GM23248 (cell line): ENCODE data around the gene GPS1.

ENCODE experiments used
- EZH2 ChIP-seq: fragments of 200-600 bp; sonication (generic); IDR thresholded peaks from 2 replicates; pipeline ENCODE4 v1.6.1; 2018; ENCODE audit warnings: antibody characterized with exemption, mild to moderate bottlenecking; ENCODE audit not compliant: insufficient read depth, poor library complexity, severe bottlenecking
- EZH2phosphoT487 ChIP-seq: fragments of 200-600 bp; sonication (generic); IDR thresholded peaks from 2 replicates; pipeline ENCODE4 v1.6.1; 2018; ENCODE audit warnings: antibody characterized with exemption, moderate library complexity, mild to moderate bottlenecking, low read depth; ENCODE audit not compliant: insufficient read depth

DNA sequence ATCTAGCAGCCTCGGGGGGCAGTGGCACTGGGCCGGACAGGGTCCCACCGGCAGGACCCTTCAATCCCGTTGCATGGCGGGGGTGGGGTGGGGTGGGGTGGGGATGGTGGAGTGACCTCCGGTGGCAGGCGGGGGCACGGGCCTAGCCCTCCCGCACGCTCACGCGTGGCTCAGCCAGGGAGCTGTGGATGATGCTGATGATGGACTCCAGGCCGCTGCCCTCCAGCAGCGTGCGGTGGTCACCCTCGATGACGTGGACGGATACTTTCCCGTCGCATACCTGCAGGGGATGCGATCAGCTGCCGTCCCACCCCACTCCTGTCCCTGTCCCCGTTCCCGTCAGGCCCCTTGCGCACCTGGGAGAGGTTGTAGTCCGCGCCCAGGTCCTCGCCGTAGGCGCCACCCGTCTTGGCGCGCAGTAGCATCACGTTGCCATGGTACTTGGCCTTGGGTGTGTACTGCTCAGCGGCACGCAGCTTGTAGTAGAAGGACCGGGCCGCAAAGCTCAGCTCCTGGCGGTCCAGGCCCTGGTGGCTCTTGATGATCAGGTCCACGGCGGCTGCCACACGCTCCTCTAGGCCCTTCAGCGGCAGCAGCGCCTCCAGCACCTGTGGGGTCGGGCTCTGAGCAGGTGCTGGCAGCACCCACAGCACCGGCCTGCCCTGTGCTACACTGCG lies 27.4 kb downstream of the GPS1 start:
- TF ChIP-seq EZH2, result no peak
- no peak for TF ChIP-seq EZH2phosphoT487
